Neural cell (in vitro differentiated cells): ENCODE measurements around the gene INPP5A.

Source experiments
- SMC3 ChIP-seq: fragments of 450-650 bp; conservative IDR thresholded peaks from 2 replicates; pipeline ENCODE4 v1.6.1; 2014; ENCODE audit warnings: antibody characterized with exemption, mild to moderate bottlenecking, moderate library complexity; ENCODE audit not compliant: poor library complexity
- TAF1 ChIP-seq: IDR thresholded peaks from 2 replicates; pipeline ENCODE4 v1.6.1; 2012; ENCODE audit warnings: low read depth
- TF ChIP-seq, protein P1 (sequence below): fragments of 450-650 bp; IDR thresholded peaks from 2 replicates; pipeline ENCODE4 v1.5.1; 2014; ENCODE audit warnings: antibody characterized with exemption, mild to moderate bottlenecking, moderate library complexity; ENCODE audit not compliant: poor library complexity, severe bottlenecking

DNA sequence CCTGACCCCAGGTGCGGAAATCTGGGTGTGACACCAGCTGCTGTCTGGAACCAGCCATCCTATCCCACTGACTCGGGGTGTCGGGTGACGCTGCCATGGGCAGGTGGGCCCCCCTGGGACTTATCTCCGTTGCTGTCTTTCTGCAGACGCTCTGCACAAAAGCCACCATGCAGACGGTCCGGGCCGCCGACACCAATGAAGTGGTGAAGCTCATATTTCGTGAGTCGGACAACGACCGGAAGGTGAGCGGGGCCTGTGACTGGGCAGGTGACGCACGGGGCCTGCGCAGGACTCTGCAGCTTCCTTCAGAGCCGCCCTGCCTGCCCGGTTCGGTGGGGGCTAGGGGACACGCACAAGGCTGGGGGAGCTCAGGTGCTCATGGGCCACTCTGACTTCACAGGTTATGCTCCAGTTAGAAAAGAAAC is 211.8 kb downstream of the INPP5A start:
- TF ChIP-seq, protein P1, sequence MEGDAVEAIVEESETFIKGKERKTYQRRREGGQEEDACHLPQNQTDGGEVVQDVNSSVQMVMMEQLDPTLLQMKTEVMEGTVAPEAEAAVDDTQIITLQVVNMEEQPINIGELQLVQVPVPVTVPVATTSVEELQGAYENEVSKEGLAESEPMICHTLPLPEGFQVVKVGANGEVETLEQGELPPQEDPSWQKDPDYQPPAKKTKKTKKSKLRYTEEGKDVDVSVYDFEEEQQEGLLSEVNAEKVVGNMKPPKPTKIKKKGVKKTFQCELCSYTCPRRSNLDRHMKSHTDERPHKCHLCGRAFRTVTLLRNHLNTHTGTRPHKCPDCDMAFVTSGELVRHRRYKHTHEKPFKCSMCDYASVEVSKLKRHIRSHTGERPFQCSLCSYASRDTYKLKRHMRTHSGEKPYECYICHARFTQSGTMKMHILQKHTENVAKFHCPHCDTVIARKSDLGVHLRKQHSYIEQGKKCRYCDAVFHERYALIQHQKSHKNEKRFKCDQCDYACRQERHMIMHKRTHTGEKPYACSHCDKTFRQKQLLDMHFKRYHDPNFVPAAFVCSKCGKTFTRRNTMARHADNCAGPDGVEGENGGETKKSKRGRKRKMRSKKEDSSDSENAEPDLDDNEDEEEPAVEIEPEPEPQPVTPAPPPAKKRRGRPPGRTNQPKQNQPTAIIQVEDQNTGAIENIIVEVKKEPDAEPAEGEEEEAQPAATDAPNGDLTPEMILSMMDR = no peak
- TF ChIP-seq TAF1 (no peak), SMC3 (no peak)
